A673 (cell line): Measurements from ENCODE around the gene EIF4G1.

Experiments
- CTCF ChIP-seq: fragments of 300-800, 200-600 bp; sonication (generic); conservative IDR thresholded peaks from 2 replicates; pipeline ENCODE4 v1.5.1; 2017; ENCODE audit warnings: low read depth, mild to moderate bottlenecking, antibody characterized with exemption, low read length, moderate library complexity, mixed read lengths
- EZH2 ChIP-seq: fragments of 200-600 bp; sonication (generic); IDR thresholded peaks from 2 replicates; pipeline ENCODE4 v1.6.1; 2017; ENCODE audit warnings: borderline replicate concordance, low read depth, mild to moderate bottlenecking, mixed read lengths, antibody characterized with exemption, low read length; ENCODE audit not compliant: poor library complexity, severe bottlenecking

- TF ChIP-seq CTCF (no peak), EZH2 (no peak)
Measured at GRCh38 chr3:184361532-184361931, 47.1 kb downstream of the EIF4G1 start, which contains the start of the genes CLCN2 and POLR2H.
